ENCODE data around the gene CBL.
"Not testable (repeated sequence)": the region's sequence is repeated elsewhere in the genome, so short reads cannot be mapped to it uniquely, and the experiment has no call there.

CBL gene

DNA sequence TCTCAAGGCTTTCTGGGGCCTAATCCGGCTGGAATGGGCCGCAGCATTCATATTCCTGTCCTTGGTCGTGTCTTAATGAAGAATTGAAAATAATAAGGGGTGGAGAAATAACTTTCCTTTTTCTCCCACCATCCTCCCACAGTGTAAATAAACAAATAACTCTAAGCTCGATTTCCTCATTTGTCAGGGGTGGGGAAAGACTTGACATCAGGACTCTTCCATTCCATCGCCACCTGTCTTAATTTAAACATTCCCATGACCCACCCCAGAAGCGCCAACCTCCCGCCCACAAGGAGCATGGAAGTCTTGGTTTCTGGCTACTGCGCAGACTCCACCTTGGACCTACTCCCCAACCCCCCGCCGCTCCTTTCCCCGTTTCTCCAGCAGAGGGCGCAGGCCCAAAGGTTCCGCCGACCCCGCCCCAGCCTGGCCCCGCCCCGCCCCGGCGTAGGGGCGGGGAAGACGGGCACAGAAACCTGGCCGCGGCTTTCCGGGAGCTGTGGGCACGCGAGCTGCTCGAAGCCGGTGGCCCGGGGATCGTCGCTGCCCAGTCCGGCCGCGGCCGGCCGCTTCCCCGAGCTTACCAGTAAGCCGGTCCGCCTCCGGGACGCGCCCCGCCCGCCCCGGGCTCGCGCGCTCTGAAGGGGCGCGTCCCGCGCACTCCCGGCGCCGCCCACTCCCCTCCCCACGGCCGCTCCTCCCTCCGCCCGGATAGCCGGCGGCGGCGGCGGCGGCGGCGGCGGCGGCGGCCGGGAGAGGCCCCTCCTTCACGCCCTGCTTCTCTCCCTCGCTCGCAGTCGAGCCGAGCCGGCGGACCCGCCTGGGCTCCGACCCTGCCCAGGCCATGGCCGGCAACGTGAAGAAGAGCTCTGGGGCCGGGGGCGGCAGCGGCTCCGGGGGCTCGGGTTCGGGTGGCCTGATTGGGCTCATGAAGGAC lies at the start of gene CBL:
Gene CBL, plus strand, starts transcription at position 766 of the 937 bp plus-strand sequence. Its CDS starts 79 bp downstream, at position 845.
- DNase-seq (ENCODE audit: extremely low read depth in 1 of 2, low read depth in 1 of 2) = peak; percentile 84 to 98

DNA sequence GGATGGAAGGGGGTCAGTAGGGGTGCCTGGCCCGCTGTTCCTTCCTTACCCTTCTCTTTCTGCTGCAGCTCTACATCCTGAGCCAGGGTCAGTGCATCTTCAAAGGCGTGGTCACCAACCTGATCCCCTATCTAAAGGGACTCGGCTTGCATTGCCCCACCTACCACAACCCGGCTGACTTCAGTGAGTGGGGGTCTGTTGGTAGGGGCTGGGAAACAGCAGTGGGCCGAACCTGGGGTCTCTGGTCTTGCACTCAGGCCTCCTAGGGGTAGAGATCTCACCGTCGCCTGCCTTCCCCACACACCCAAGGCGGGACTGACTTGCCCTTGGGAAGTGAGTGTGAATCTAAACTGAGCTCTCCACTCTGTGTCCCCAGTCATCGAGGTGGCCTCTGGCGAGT lies 49.6 kb upstream of the CBL start:
- DNase-seq (ENCODE audit: extremely low read depth in 1 of 2, low read depth in 1 of 2) = no peak

DNA sequence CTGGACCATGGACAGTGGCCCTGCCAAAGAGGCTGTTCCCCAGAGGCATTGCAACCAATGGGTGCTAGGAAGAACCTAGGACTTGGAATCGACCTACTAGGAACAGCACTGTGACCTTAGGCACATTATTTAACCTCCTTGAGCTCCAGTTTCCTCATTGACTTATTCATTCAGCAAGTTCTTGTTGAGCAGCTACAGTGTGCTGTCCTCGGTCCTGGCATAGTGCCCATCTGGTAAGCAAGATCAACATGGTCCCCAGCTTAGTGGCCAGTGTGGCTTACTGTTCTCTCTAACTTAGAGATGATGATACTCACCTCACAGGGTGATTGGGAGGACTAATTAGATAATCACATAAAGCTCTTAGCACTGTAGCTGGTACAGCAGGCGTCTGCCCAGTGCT lies 49.1 kb upstream of the CBL start:
- DNase-seq (ENCODE audit: extremely low read depth in 1 of 2, low read depth in 1 of 2) = no peak

DNA sequence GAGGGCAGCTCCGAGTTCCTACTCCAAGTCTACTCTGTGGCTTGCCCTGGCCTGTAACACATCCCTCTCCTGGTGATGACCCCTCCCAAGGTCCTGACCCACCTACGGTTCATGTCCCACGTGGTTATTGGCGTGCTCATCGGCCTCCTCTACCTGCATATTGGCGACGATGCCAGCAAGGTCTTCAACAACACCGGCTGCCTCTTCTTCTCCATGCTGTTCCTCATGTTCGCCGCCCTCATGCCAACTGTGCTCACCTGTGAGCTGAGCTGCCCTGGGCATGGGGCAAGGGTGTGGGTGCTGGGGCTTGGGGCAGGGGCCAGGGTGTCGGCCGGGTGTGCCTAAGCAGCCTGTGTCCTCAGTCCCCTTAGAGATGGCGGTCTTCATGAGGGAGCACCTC lies 47.7 kb upstream of the CBL start:
- DNase-seq (ENCODE audit: extremely low read depth in 1 of 2, low read depth in 1 of 2) = no peak

DNA sequence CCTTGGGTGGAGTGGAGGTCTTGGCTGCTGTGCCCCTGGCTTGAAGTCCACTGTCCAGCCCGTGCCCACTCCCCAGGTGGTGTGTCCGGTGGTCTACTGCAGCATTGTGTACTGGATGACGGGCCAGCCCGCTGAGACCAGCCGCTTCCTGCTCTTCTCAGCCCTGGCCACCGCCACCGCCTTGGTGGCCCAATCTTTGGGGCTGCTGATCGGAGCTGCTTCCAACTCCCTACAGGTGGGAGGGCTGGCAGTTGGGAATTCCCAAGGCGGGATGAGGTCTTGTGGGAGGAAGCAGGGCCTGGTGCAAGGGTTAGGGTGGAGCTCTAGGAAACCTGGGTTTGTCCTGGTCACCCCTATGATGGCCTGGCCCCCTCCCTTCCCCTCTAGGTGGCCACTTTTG lies 46.0 kb upstream of the CBL start:
- DNase-seq (ENCODE audit: extremely low read depth in 1 of 2, low read depth in 1 of 2) = no peak

DNA sequence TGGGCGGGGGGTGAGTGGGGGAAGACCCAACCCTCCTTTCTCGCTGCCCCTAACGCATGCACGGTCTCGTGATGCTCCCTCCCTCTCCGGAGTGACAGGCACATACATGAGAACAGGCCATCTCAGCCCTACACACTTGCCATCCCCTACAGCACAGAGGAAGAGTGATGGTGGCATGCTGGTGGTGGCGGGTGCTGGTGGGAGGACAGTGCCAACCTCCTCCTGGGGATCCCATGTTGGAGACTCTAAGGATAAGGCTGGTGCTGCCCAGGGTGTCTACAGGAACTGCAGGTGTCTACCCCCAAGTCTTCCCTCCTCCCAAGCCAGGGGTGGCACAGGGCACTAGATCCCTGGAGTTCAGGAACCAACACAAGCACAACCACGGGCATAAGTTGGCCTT lies 44.3 kb upstream of the CBL start:
- no peak for DNase-seq (ENCODE audit: extremely low read depth in 1 of 2, low read depth in 1 of 2)

DNA sequence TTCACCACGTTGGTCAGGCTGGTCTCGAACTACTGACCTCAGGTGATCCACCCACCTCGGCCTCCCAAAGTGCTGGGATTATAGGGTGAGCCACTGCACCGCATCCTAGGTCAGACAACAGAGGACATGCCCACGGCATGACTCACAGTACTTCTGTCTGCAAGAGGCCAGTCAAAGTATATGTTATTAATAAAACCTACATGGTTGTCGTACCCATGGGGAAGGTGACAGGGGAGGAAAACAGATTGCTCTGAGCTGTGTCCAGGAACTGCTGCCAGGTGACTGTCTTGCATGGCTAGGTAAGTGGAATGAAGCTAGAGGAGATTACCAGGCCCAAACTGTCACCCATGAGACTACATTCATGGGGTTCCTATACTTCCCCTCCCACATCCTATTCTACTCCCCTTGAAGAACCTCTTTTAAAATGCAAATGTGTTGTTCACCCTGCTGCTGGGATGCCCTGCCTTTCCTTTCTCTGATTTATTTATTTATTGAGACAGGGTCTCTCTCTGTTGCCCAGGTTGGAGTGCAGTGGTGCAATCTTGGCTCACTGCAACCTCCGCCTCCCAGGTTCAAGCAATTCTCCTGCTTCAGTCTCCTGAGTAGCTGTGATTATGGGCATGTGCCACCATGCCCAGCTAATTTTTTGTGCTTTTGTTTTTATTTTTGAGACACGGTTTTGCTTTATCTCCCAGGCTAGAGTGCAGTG lies 39.6 kb upstream of the CBL start:
- DNase-seq (ENCODE audit: extremely low read depth in 1 of 2, low read depth in 1 of 2) = no peak

DNA sequence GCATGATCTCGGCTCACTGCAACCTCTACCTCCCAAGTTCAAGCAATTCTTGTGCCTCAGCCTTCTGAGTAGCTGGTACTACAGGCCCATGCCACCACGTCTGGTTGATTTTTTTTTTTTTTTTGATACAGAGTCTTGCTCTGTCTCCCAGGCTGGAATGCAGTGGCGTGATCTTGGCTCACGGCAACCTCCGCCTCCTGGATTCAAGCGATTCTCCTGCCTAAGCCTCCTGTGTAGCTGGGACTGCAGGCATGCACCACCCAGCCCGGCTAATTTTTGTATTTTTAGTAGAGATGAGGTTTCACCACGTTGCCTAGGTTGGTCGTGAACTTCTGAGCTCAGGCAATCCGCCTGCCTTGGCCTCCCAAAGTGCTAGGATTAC lies 39.1 kb upstream of the CBL start:
- DNase-seq (ENCODE audit: extremely low read depth in 1 of 2, low read depth in 1 of 2) = not testable (repeated sequence)

DNA sequence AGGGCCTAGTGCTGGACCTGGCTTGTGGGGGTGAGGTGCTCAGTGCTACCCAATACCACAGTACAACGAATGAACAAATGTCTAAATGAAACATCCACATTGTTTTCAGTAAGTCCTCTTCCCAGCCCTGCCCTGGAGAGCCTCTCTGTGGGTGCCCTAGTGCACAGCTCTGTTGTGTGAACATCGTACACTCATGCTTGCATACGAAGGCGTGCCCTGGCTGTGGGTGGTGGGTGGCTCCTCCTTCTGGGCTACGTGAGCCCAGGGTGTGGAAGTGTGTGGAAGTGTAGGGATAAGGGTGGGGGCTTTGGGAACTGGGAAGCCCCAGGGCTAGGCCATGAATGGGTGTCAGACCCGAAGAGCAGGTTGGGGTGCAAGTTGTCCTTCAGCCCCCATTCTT lies 38.2 kb upstream of the CBL start:
- no peak for DNase-seq (ENCODE audit: extremely low read depth in 1 of 2, low read depth in 1 of 2)

DNA sequence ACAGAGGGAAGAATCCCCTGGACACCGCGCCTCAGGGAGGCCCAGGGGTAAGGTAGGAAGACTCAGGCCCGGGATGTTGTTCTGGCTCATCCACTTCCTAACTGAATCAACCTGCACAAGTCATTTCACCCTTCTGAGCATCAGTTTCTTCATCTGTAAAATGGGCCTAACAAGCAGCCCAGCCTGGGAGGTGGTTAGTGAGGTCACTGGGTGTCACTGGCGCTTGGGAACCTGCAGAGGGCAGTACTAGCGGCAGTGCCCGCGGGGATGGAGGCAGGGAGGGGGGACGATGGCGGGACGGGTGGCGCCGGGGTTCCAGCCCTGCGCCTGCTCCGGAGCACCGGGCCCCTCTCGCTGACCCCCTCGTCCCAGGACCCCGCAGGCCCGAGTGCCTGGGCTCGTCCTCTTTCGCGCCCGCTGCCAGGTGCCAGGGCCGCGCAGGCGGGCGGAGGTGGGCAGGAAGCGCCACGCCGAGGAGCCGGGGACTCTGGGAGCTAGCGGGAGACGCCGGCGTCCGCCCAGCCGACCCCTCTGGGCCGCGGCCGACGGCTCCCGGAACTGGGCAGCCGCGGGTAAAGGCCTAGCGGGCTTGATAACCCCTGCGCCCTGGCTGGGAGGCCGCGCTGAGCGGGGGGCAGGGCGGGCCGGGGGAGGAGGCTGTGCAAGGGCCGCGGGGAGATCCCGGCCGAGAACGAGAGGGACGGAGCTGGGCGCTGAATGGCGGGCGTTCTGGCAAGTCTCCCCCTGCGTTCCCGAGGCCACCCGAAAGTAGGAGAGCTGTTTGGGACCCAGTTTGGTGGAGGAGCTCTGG lies 37.5 kb upstream of the CBL start, which contains the start of gene NLRX1:
Gene NLRX1, plus strand, starts transcription at position 255 of the 811 bp plus-strand sequence. CDS start 2,679 bp downstream, outside the sequence.
- peak; percentile 51 to 71 for DNase-seq (ENCODE audit: extremely low read depth in 1 of 2, low read depth in 1 of 2)

DNA sequence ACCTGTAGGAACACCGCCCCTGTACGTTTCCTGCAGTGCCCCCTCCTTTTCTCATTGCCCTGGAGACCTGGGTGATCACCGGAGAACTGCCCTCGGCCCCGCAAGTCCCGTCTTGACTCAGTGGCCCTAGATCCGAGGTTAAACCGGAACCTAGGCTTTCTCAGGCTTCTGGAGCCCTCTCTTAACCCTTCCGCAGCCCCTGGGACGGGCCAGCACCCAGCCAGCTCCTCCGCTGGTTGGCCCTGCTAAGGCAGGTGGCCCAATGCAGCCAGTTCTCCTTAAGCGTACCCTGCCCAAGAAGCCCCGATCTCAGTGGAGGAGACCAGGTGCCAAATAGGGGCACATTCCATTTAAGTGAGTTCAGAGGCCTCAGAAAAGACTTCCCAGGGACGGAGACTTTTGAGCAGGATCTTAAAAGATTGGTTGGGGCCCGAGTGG lies 36.8 kb upstream of the CBL start:
- no peak for DNase-seq (ENCODE audit: extremely low read depth in 1 of 2, low read depth in 1 of 2)

DNA sequence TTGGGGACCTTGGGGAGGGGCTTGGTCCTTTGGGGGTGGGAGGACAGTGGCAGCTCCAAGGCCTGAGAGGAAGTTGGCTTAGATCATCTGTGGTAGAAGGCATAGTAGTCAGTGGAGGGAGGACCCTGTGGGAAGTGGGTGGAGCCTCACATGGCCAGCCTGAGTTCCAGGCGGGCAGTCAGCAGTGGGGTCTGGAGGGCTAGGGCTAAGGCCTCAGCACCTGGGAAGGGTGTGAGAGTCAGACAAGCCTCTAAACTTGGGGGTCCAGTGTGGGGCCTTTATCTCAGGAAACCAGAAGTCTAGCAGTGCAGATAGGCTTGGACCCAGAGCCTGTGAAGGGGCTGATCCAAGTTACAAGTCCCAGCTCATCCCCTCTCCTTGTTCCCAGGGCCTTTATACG lies 33.6 kb upstream of the CBL start:
- DNase-seq (ENCODE audit: extremely low read depth in 1 of 2, low read depth in 1 of 2) = no peak

DNA sequence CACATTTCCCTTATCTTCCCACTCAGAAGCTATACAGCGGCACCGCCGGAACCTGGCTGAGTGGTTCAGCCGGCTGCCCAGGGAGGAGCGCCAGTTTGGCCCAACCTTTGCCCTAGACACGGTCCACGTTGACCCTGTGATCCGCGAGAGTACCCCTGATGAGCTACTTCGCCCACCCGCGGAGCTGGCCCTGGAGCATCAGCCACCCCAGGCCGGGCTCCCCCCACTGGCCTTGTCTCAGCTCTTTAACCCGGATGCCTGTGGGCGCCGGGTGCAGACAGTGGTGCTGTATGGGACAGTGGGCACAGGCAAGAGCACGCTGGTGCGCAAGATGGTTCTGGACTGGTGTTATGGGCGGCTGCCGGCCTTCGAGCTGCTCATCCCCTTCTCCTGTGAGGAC lies 32.7 kb upstream of the CBL start:
- DNase-seq (ENCODE audit: extremely low read depth in 1 of 2, low read depth in 1 of 2) = no peak

DNA sequence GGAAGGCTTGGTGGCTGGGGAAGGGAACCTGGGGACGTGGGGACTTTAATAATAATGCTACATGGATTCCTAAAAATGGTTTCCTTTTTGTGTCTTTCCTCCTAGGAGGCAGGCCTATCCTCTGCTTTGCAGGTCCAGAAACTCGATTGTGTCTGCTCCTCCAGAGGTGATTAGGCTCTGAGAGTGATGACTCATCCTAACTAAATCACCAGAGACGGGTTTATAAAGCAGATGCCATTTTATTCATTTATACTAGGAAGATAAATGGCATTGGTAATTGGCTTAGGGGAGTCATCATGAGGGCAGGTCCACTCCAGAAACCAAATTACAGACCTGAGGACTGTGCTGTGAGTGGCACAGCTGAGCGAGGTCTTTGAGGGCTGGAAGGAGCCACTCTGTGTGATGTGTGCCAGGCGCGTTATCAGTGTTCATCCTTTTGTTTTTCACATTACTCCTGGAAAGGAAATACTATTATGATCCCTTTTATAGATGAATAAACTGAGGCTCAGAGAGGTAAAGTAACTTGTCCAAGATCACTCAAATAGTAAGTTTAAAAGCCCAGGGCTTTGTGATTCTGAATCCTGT lies 30.6 kb upstream of the CBL start:
- no peak for DNase-seq (ENCODE audit: extremely low read depth in 1 of 2, low read depth in 1 of 2)

DNA sequence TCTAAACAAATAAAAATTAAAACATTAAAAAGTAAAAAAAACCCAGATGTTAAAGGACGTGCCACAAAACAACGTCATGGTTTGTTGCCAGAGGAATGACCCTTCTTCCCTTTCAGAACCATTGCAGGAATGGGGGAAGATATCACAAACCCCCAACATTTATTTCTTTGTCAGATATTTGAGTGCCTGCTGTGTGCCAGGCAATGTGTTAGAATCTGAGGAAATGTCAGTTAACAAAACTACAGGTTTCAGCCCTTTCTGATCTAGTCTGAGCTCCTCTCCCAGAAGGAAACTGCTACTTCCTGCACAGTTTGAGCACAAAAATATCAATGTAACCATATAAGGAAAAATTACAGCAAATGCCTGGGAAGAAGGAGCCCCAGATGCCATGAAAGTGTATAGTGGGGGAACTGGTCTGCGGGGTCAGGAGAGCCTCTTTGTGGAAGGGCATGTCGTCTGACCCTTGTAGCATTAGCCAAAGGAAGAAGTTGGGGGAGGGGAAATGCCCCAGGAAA lies 27.9 kb upstream of the CBL start:
- no peak for DNase-seq (ENCODE audit: extremely low read depth in 1 of 2, low read depth in 1 of 2)

DNA sequence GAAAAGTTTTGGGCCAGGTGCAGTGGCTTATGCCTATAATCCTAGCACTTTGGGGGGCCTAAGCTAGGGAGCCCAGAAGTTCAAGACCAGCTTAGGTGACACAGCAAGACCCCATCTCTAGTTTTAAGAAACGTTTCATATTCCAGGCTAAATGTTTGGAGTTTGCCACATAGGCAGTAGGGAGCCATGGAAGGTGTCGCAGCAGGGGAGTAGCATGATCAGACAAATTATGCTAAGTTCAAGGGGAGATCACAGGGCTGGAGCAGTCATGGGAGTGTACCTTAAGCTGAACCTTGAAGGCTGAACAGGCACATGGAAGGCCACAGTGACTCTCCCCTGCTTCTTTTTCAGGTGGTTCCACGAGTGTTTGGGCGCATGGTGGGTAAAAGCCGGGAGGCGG lies 26.8 kb upstream of the CBL start:
- DNase-seq (ENCODE audit: extremely low read depth in 1 of 2, low read depth in 1 of 2) = no peak

DNA sequence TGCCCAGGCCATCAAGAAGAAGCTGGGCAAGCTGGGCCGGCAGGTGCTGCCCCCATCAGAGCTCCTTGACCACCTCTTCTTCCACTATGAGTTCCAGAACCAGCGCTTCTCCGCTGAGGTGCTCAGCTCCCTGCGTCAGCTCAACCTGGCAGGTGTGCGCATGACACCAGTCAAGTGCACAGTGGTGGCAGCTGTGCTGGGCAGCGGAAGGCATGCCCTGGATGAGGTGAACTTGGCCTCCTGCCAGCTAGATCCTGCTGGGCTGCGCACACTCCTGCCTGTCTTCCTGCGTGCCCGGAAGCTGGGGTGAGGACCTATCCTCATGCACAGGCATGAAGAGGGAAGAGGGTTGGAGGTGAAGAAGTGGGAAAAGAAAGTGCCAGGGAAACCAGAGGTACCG lies 26.2 kb upstream of the CBL start:
- no peak for DNase-seq (ENCODE audit: extremely low read depth in 1 of 2, low read depth in 1 of 2)

DNA sequence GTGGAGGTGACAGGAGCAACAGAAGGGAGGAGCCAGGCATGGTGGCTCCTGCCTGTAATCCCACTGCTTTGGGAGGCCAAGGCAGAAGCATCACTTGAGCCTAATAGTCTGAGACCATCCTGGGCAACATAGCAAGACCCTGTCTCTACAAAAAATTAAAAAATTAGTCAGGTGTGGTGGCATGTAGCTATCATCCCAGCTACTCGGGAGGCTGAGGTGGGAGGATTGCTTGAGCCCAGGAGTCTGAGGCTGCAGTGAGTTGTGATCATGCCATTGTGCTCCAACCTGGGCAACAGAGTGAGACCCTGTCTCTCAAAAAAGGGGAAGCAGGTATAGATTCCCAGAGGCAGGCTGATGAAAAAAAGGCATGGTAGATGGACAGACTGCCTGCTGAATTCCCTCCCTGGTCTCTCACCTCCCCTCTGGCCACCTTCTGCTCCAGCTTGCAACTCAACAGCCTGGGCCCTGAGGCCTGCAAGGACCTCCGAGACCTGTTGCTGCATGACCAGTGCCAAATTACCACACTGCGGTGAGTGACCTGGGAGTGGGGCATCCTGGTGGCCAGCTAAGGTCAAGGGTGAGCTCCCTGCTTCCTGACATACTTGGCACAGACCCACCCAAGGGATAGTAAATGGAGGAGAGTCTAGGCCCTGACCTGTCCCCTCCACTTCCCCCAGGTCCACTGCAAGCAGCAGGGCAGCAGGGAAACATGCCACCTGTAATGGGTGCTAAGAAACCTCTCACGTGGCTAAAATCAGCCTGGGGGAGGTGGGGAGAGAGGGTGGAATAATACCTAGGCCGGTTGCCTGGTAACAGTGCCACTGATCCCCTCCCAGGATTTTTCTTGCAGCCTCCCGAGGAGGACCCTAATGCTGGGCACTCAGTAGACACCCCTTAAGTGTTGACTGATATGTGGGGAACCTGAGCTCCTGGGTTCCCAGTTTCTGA lies 25.1 kb upstream of the CBL start:
- no peak for DNase-seq (ENCODE audit: extremely low read depth in 1 of 2, low read depth in 1 of 2)

DNA sequence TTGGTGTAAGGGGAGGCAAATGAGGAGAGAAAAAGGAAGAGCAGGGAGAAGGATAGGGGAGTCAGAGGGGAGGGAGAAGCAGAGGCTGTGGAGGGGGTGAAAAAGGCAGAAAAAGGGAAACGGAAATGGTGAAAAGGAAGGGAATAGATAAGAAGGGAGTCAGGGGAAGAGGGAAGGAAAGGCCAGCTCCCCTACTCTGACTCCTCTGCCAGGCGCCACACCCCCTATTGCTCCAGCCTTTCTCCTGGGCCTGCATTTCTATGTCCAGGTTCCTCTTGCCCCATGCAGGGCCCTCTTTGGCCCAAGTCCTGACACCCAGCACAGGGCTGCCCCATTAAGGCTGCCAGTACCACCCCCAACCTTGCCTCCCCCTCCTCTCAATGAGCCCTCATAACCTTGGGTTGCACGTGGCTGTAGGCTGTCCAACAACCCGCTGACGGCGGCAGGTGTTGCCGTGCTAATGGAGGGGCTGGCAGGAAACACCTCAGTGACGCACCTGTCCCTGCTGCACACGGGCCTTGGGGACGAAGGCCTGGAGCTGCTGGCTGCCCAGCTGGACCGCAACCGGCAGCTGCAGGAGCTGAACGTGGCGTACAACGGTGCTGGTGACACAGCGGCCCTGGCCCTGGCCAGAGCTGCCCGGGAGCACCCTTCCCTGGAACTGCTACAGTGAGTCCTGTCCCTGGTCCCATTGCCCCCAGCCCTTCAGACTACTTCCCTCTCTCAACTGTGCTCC lies 24.3 kb upstream of the CBL start:
- no peak for DNase-seq (ENCODE audit: extremely low read depth in 1 of 2, low read depth in 1 of 2)

All from activated CD8-positive, alpha-beta memory T cell treated with anti-CD3 and anti-CD28 coated beads for 1 hour (primary cell).